PC-3 (cell line): Measurements from ENCODE around the gene CD8A.

ENCODE experiments used
- EZH2 ChIP-seq: fragments of 300-600 bp; sonication (generic); IDR thresholded peaks from one replicate; pipeline ENCODE4 v1.6.1; 2017; ENCODE audit warnings: antibody characterized with exemption, mild to moderate bottlenecking, low read length; ENCODE audit not compliant: unreplicated experiment
- EZH2phosphoT487 ChIP-seq: fragments of 300-600 bp; sonication (generic); IDR thresholded peaks from 2 replicates; pipeline ENCODE4 v1.6.1; 2018; ENCODE audit warnings: mild to moderate bottlenecking, antibody characterized with exemption, low read length, borderline replicate concordance
- TF ChIP-seq, protein P1 (sequence below): fragments of 300-600 bp; sonication (generic); conservative IDR thresholded peaks from 2 replicates; pipeline ENCODE4 v1.5.1; 2017; ENCODE audit warnings: antibody characterized with exemption, low read depth, mild to moderate bottlenecking, low read length

DNA sequence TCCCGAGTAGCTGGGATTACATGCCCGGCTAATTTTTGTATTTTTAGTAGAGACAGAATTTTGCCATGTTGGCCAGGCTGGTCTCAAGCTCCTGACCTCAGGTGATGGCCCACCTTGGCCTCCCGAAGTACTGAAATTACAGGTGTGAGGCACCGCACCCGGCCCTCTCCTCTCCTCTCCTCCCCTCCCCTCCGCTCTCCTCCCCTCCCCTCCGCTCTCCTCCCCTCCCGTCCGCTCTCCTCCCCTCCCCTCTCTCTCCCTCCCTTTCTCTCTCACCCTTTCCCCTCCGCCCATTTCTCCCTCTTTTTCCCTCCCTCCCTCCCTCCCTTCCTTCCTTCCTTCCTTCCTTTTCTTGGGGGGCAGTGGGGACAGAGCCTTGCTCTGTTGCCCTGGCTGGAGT is 42.6 kb upstream of the CD8A start:
- TF ChIP-seq, protein P1, sequence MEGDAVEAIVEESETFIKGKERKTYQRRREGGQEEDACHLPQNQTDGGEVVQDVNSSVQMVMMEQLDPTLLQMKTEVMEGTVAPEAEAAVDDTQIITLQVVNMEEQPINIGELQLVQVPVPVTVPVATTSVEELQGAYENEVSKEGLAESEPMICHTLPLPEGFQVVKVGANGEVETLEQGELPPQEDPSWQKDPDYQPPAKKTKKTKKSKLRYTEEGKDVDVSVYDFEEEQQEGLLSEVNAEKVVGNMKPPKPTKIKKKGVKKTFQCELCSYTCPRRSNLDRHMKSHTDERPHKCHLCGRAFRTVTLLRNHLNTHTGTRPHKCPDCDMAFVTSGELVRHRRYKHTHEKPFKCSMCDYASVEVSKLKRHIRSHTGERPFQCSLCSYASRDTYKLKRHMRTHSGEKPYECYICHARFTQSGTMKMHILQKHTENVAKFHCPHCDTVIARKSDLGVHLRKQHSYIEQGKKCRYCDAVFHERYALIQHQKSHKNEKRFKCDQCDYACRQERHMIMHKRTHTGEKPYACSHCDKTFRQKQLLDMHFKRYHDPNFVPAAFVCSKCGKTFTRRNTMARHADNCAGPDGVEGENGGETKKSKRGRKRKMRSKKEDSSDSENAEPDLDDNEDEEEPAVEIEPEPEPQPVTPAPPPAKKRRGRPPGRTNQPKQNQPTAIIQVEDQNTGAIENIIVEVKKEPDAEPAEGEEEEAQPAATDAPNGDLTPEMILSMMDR: no peak
- no peak for TF ChIP-seq EZH2
- no peak for TF ChIP-seq EZH2phosphoT487
